ENCODE measurements around the gene SIMC1.
"Not testable (repeated sequence)": the region's sequence is repeated elsewhere in the genome, so short reads cannot be mapped to it uniquely, and the experiment has no call there.

DNA sequence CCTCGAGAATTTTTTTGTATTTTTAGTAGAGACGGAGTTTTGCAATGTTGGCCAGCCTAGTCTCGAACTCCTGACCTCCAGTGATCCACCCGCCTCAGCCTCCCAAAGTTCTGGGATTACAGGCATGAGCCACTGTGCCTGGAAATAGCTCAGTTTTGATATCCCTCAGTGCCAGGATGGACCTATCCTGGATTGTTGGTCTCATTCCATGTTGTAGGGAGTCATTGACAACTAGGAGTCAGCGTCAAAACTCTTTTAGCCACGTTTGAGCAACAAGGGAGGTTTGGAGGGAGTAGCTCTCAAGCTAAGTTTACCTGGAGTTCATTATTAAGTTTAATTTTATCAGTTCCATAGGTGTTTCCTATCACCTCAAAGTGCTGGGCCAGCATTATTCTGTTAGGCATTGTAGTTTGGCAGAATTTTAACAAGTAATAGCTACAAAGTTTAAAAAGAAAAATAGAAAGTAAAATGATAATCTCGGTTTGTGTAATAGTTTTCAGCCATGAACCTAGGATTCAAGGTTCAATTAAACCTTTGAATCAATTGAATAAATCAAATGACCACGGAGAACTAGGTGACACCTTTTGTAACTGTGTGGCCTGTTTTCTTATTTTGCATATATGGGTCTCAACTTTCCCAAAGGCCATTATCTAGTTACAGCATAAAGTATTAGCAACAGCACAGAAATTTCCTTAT is 15.3 kb downstream of the SIMC1 start:
- not testable (repeated sequence) for TF ChIP-seq EZH2 (IDR thresholded peaks at IDR 0.05; ENCODE audit: low read length, unreplicated experiment); CTCF (conservative IDR thresholded peaks at IDR 0.05; ENCODE audit: low read depth, low read length); EZH2phosphoT487 (IDR thresholded peaks at IDR 0.05; ENCODE audit: borderline replicate concordance, low read length)

Data from PC-3 (cell line).